Measurements from ENCODE around the gene ZNF22. TPM values are rescaled to one million over a fixed set of nuclear protein-coding genes. Genes with fewer than 3 reads are reported as not detected.

Gene ZNF22
- polyA plus RNA-seq (ENCODE audit: insufficient read length in 3 of 3): 100 to 1,000 TPM in 1 of 3 donors, 10 to 100 TPM in 2; 89.6 to 102 (median 99.9) TPM

- DNase-seq (ENCODE audit: low read depth in 3 of 3, low spot score in 2 of 3): peak in 2 of 3 donors; percentile 75 to 78
Measured at GRCh38 chr10:45000752-45001380, at the start of gene ZNF22. ZNF22 (plus strand) TSS chr10:45000923; CDS start chr10:45003369, 2,446 bp downstream.

- DNase-seq (ENCODE audit: low read depth in 3 of 3, low spot score in 2 of 3): no peak
Measured at GRCh38 chr10:44951576-44952226, 49.0 kb upstream of the ZNF22 start.

GRCh38 chr10:44952779-44953231 is 47.9 kb upstream of the ZNF22 start:
- DNase-seq (ENCODE audit: low read depth in 3 of 3, low spot score in 2 of 3): no peak

- no peak for DNase-seq (ENCODE audit: low read depth in 3 of 3, low spot score in 2 of 3)
Measured at GRCh38 chr10:44954042-44954441, 46.7 kb upstream of the ZNF22 start.

GRCh38 chr10:44954962-44955361 is 45.8 kb upstream of the ZNF22 start:
- DNase-seq (ENCODE audit: low read depth in 3 of 3, low spot score in 2 of 3): no peak

- DNase-seq (ENCODE audit: low read depth in 3 of 3, low spot score in 2 of 3): no peak
Measured at GRCh38 chr10:44955413-44956070, 45.2 kb upstream of the ZNF22 start.

GRCh38 chr10:44956226-44956625 is 44.5 kb upstream of the ZNF22 start:
- no peak for DNase-seq (ENCODE audit: low read depth in 3 of 3, low spot score in 2 of 3)

GRCh38 chr10:44956717-44957706 is 43.7 kb upstream of the ZNF22 start:
- no peak for DNase-seq (ENCODE audit: low read depth in 3 of 3, low spot score in 2 of 3)

- no peak for DNase-seq (ENCODE audit: low read depth in 3 of 3, low spot score in 2 of 3)
Measured at GRCh38 chr10:44958196-44958897, 42.4 kb upstream of the ZNF22 start.

GRCh38 chr10:44958898-44959246 is 41.9 kb upstream of the ZNF22 start:
- DNase-seq (ENCODE audit: low read depth in 3 of 3, low spot score in 2 of 3): no peak

GRCh38 chr10:44959247-44960087 is 41.3 kb upstream of the ZNF22 start, which contains the start of gene RASSF4:
RASSF4 (plus strand) TSS chr10:44959802; CDS start chr10:44970203, 10,401 bp downstream.
- DNase-seq (ENCODE audit: low read depth in 3 of 3, low spot score in 2 of 3): peak in 1 of 3 donors; percentile 74

- no peak for DNase-seq (ENCODE audit: low read depth in 3 of 3, low spot score in 2 of 3)
Measured at GRCh38 chr10:44960088-44960460, 40.6 kb upstream of the ZNF22 start.

- no peak for DNase-seq (ENCODE audit: low read depth in 3 of 3, low spot score in 2 of 3)
Measured at GRCh38 chr10:44960482-44961229, 40.1 kb upstream of the ZNF22 start.

GRCh38 chr10:44961230-44961571 is 39.5 kb upstream of the ZNF22 start:
- no peak for DNase-seq (ENCODE audit: low read depth in 3 of 3, low spot score in 2 of 3)

- no peak for DNase-seq (ENCODE audit: low read depth in 3 of 3, low spot score in 2 of 3)
Measured at GRCh38 chr10:44961931-44962750, 38.6 kb upstream of the ZNF22 start.

- no peak for DNase-seq (ENCODE audit: low read depth in 3 of 3, low spot score in 2 of 3)
Measured at GRCh38 chr10:44962870-44963738, 37.6 kb upstream of the ZNF22 start.
